ENCODE results near the gene NCKAP1. TPM values are rescaled to one million over a fixed set of nuclear protein-coding genes. Genes with fewer than 3 reads are reported as not detected.
"Not testable (repeated sequence)": the region's sequence is repeated elsewhere in the genome, so short reads cannot be mapped to it uniquely, and the experiment has no call there.

Gene NCKAP1
- total and polyA plus RNA-seq, 2 donors from 2014 or later = 45.4 to 140 TPM

GRCh38 chr2:182982941-182983340, 55.3 kb downstream of the NCKAP1 start:
- TF ChIP-seq, protein P1, sequence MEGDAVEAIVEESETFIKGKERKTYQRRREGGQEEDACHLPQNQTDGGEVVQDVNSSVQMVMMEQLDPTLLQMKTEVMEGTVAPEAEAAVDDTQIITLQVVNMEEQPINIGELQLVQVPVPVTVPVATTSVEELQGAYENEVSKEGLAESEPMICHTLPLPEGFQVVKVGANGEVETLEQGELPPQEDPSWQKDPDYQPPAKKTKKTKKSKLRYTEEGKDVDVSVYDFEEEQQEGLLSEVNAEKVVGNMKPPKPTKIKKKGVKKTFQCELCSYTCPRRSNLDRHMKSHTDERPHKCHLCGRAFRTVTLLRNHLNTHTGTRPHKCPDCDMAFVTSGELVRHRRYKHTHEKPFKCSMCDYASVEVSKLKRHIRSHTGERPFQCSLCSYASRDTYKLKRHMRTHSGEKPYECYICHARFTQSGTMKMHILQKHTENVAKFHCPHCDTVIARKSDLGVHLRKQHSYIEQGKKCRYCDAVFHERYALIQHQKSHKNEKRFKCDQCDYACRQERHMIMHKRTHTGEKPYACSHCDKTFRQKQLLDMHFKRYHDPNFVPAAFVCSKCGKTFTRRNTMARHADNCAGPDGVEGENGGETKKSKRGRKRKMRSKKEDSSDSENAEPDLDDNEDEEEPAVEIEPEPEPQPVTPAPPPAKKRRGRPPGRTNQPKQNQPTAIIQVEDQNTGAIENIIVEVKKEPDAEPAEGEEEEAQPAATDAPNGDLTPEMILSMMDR (IDR thresholded peaks at IDR 0.05; ENCODE audit: borderline replicate concordance, extremely low read depth, insufficient read depth) = no peak
- Histone ChIP-seq H3K4me3 (ENCODE audit: low read length in 3 of 3) (no peak overlapping the region), H3K9ac (ENCODE audit: low read length in 3 of 3) (no peak overlapping the region), H3K4me1 (ENCODE audit: control insufficient read depth in 2 of 3, insufficient read depth in 2 of 3, low read depth in 1 of 3, low read length in 3 of 3) (no peaks in the 10 kb centered on the region), H3K27me3 (ENCODE audit: control insufficient read depth, insufficient read depth, low read length) (no peaks in the 10 kb centered on the region), H3K27ac (ENCODE audit: low read depth in 2 of 2, low read length in 2 of 2) (no peak overlapping the region), H3K9me3 (ENCODE audit: control insufficient read depth in 2 of 3, insufficient read depth in 1 of 3, low read length in 3 of 3) (no peaks in the 10 kb centered on the region), H3K36me3 (ENCODE audit: control insufficient read depth in 2 of 3, insufficient read depth in 3 of 3, low read length in 3 of 3) (peaks cover 4 to 20% (median 10%) of the 10 kb centered on the region in 3 donors)
- intact Hi-C loops (cut with DNase I) = no loop called here
- DNase-seq = no peak
- FAIRE-seq = no peak

- H3K4me3 ChIP-seq (ENCODE audit: low read length in 3 of 3); FAIRE-seq; H3K27ac ChIP-seq (ENCODE audit: low read depth in 2 of 2, low read length in 2 of 2); H3K9me3 ChIP-seq (ENCODE audit: control insufficient read depth in 2 of 3, insufficient read depth in 1 of 3, low read length in 3 of 3); H3K27me3 ChIP-seq (ENCODE audit: control insufficient read depth, insufficient read depth, low read length); DNase-seq; intact Hi-C loops (cut with DNase I); H3K4me1 ChIP-seq (ENCODE audit: control insufficient read depth in 2 of 3, insufficient read depth in 2 of 3, low read depth in 1 of 3, low read length in 3 of 3); H3K9ac ChIP-seq (ENCODE audit: low read length in 3 of 3): not testable (repeated sequence)
- H3K36me3 ChIP-seq (ENCODE audit: control insufficient read depth in 2 of 3, insufficient read depth in 3 of 3, low read length in 3 of 3) = peaks cover 4 to 20% (median 12%) of the 10 kb centered on the region in 3 donors
These were observed 56.8 kb downstream of the NCKAP1 start for GRCh38 chr2:182981475-182981874.

GRCh38 chr2:182980652-182981051, 57.6 kb downstream of the NCKAP1 start:
- FAIRE-seq (no peak), DNase-seq (no peak)
- H3K27me3 ChIP-seq (ENCODE audit: control insufficient read depth, insufficient read depth, low read length) = no peaks in the 10 kb centered on the region
- H3K4me3 ChIP-seq (ENCODE audit: low read length in 3 of 3) = no peak overlapping the region
- intact Hi-C loops (cut with DNase I) = no loop called here
- no peak overlapping the region for H3K9ac ChIP-seq (ENCODE audit: low read length in 3 of 3)
- H3K9me3 ChIP-seq (ENCODE audit: control insufficient read depth in 2 of 3, insufficient read depth in 1 of 3, low read length in 3 of 3) = no peaks in the 10 kb centered on the region
- TF ChIP-seq, protein P1 (IDR thresholded peaks at IDR 0.05; ENCODE audit: borderline replicate concordance, extremely low read depth, insufficient read depth) = no peak
- H3K4me1 ChIP-seq (ENCODE audit: control insufficient read depth in 2 of 3, insufficient read depth in 2 of 3, low read depth in 1 of 3, low read length in 3 of 3) = no peaks in the 10 kb centered on the region
- H3K36me3 ChIP-seq (ENCODE audit: control insufficient read depth in 2 of 3, insufficient read depth in 3 of 3, low read length in 3 of 3) = peaks cover 4 to 20% (median 12%) of the 10 kb centered on the region in 3 donors
- no peak overlapping the region for H3K27ac ChIP-seq (ENCODE audit: low read depth in 2 of 2, low read length in 2 of 2)

- no peaks in the 10 kb centered on the region for H3K27me3 ChIP-seq (ENCODE audit: control insufficient read depth, insufficient read depth, low read length)
- H3K9ac ChIP-seq (ENCODE audit: low read length in 3 of 3) = no peak overlapping the region
- no peak overlapping the region for H3K27ac ChIP-seq (ENCODE audit: low read depth in 2 of 2, low read length in 2 of 2)
- intact Hi-C loops (cut with DNase I) = no loop called here
- no peaks in the 10 kb centered on the region for H3K4me1 ChIP-seq (ENCODE audit: control insufficient read depth in 2 of 3, insufficient read depth in 2 of 3, low read depth in 1 of 3, low read length in 3 of 3)
- no peaks in the 10 kb centered on the region for H3K9me3 ChIP-seq (ENCODE audit: control insufficient read depth in 2 of 3, insufficient read depth in 1 of 3, low read length in 3 of 3)
- H3K4me3 ChIP-seq (ENCODE audit: low read length in 3 of 3) = no peak overlapping the region
- FAIRE-seq (peak; percentile 98), DNase-seq (peak in 2 of 5 donors; percentile 41 to 56)
- TF ChIP-seq, protein P1 (IDR thresholded peaks at IDR 0.05; ENCODE audit: borderline replicate concordance, extremely low read depth, insufficient read depth) = peak; percentile 19
- H3K36me3 ChIP-seq (ENCODE audit: control insufficient read depth in 2 of 3, insufficient read depth in 3 of 3, low read length in 3 of 3) = peaks cover 4 to 20% (median 12%) of the 10 kb centered on the region in 3 donors
These were observed 58.1 kb downstream of the NCKAP1 start for GRCh38 chr2:182980115-182980514.
